Ovary (tissue), 3 donors: ENCODE results near the gene GSTM2.

Experiments used
- POLR2A ChIP-seq: fragments of 450-650 bp; IDR thresholded peaks from one replicate; pipeline ENCODE4 v1.6.1; 2017; ENCODE audit warnings: antibody characterized with exemption, mild to moderate bottlenecking, moderate library complexity
- TF ChIP-seq, protein P1 (sequence below), 3 donors: fragments of 450-650 bp in 2 of 3; fragments of 200-600 bp in 1 of 3; IDR thresholded peaks; one replicate each; pipeline versions ENCODE4 v1.5.1 to v1.8.0; 2016 to 2022; ENCODE audit warnings: antibody characterized with exemption in 3 of 3, mild to moderate bottlenecking in 1 of 3
- donor health status: DM: no; HTN: no; CAD: no.

DNA sequence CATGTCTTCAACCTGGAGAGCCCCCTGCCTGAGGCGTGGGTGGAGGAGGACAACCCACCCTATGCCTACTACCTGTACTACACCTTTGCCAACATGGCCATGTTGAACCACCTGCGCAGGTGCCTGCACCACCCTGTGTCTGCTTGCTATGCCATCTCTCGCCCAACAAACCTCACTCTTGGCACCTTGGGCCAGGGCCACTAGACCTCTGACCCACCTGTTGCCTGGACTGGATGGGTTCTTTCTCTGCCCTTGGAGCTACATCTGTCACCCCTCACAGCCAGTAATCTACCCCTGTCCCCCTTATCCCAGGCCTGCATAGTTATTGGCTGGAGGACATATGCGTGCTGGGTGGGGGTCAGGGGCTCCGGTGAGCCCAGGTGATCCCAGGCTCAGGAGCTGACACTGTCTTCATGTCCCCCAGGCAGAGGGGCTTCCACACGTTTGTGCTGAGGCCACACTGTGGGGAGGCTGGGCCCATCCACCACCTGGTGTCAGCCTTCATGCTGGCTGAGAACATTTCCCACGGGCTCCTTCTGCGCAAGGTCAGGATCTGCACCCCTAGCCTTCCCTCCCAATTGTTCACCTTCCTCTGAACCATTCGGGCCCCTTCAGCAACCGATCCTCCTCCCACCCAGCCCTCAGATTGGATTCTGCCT is 38.4 kb upstream of the GSTM2 start:
- TF ChIP-seq, protein P1, sequence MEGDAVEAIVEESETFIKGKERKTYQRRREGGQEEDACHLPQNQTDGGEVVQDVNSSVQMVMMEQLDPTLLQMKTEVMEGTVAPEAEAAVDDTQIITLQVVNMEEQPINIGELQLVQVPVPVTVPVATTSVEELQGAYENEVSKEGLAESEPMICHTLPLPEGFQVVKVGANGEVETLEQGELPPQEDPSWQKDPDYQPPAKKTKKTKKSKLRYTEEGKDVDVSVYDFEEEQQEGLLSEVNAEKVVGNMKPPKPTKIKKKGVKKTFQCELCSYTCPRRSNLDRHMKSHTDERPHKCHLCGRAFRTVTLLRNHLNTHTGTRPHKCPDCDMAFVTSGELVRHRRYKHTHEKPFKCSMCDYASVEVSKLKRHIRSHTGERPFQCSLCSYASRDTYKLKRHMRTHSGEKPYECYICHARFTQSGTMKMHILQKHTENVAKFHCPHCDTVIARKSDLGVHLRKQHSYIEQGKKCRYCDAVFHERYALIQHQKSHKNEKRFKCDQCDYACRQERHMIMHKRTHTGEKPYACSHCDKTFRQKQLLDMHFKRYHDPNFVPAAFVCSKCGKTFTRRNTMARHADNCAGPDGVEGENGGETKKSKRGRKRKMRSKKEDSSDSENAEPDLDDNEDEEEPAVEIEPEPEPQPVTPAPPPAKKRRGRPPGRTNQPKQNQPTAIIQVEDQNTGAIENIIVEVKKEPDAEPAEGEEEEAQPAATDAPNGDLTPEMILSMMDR (IDR thresholded peaks at IDR 0.05): no peak
- no peak for TF ChIP-seq POLR2A
